NCI-H1436 (cell line): Measurements from ENCODE around the gene CCDC82.
A peak's percentile ranks its signal among the peaks of the same experiment; 100 is the strongest.

Experiments
- DNase-seq: peaks from one replicate; lab custom pipeline; 2025; lab: John Stamatoyannopoulos, UW

Gene CCDC82

DNA sequence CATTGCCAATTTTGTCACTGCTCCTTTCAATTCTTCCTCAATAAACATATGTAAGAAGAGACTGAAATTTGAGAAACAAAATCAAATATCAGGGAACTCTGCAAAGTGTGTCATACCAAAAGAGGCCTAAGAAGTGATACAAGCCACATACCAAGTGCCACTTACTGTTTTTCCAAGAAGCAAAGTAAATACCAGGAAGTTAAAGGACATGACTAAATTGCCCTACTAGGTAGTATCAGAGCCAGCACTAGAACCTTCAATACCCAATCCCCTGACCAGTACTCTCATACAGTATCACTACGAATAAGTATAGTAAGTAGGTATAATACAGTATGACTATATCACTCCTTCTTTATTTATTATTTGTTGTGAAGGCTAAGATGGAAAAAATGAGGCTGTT, 60.3 kb downstream of the CCDC82 start:
- DNase-seq = no peak

DNA sequence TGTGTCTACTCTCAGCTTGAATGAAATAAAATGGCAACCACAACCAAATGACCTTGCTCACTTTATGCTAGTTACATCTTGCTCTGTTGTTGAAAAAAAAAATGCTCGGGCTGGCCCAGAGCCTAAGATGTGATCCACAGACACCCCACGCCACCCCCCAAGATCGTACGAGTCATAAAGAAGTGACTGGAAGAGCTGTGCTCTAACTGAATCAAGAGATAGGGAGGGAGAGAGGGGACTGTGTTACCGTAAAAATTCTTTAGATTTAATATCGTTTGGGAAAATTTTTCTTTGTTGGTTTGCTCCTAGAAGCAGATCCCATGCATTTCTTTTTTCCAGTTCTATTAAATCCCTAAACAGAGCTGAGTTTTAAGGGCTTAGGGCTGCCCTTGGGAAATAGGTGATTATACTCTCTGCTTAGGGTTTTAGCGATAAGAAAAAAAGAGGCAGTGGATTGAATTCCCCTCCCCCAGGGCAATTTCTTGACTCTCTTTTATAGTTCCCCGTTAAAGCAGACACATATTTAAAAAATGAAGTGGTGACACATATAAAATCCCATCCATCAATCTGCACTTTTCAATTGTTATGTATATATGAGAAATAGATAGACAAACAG, 61.2 kb downstream of the CCDC82 start:
- DNase-seq = peak; percentile 7

DNA sequence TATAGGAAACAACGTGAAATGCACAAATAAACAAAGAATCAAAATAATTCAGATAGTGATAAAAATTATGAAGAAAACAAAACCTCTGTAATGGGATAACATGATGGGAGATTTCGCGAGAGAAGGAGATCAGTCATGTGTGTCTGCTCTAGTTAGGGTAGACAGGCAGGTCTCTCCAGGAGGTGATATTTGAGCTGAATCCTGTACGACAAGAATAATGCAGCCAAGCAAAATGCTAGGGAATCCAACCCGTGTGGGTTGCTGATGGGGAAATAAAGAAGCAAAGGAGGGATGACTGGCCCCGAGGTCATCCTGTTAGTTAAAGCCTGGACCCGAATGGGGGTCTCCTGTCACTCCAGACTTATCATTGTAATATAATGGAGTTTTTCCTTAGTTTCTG, 62.8 kb downstream of the CCDC82 start:
- DNase-seq = no peak

DNA sequence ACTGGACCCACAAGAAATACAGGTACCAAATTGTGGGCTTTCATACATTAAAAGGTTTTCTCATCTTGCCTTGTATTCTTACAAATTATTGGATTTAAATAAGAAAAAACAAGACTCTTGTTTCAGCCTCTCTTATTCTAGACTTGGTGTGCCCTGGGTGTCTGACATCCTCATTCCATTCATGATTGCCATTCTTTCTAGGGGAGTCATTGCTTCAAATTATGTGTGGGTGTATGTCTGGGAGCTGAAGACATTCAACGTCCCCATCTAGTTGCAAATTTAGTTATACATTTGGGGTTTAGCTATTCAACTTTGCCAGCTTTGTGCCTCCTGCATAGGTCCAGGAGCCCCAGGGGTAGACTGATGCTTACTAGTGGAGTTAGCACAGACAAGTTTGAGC, 64.8 kb downstream of the CCDC82 start:
- no peak for DNase-seq

DNA sequence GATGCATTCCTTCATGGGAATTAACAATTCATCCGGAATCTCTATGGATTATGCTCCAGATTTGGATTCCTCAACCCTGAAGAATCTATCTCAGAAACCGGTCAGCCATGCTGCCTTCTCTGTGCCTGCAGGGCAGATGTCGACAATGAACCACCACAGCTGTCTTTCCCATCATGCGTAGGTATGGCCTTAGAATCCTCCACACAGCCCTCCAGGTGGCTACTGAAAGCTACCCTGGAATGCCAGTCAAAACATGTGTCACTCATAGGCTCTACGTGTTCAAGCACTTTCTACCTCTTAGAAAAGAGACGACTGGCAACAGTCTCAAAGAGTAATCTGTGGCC, 66.1 kb downstream of the CCDC82 start:
- DNase-seq = no peak

DNA sequence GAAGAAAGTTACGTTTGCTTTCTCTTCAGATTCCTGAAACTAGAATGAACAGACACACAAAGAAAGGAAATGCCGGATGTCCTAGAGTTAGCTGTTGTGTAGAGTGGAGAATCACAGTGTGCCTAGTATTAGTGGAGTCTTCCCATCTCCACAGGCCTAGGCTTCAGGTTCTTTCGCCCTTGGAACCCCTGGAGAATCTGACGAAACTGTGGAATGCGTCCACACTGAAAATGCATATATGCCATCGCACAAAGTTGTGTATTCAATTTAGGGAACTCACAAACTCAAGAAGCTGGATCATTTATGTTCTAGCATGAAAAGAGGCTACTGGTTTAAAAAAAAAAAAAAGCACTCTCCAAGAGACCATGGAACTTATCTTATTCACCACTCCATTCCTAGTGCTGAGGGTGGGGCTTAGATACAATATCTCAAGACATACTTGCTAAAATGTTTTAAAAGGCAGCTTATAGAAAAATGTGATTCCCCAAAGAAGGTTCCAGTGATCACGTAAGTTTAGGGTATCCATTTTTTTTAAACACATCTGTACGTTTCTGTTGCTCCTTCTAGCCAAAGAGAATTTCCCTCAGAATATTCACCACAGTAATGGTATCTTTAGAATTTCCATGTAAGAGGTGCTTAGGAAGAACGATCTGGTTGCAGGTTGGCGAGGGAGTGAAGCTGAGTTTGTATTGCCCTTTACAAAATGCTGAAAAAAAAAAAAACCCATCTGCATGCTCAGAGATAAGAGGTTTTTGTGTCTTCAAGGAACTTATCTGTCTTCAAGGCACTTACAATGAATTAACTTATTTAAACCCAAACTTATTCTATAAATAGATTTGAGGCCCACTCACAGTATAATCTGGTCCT, 66.7 kb downstream of the CCDC82 start:
- DNase-seq = no peak

DNA sequence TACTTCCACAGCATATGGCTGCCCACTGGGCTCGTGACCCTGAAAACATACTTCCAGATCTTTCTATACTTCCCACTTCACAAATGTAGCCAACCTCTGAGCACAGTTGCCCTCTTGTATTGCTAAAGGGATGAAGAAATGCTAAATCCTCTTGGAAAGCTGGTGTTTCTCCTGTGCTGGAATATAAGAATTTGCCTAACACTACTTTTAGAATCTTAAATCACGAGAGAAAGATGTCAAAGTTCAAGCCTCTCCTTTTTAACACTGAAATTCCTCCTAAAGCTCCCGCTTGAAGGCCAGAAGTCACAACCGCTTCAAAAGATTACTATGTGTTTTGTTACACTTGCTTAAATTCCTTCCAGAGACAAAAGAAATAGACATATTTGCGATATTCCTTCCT, 68.6 kb downstream of the CCDC82 start:
- no peak for DNase-seq

DNA sequence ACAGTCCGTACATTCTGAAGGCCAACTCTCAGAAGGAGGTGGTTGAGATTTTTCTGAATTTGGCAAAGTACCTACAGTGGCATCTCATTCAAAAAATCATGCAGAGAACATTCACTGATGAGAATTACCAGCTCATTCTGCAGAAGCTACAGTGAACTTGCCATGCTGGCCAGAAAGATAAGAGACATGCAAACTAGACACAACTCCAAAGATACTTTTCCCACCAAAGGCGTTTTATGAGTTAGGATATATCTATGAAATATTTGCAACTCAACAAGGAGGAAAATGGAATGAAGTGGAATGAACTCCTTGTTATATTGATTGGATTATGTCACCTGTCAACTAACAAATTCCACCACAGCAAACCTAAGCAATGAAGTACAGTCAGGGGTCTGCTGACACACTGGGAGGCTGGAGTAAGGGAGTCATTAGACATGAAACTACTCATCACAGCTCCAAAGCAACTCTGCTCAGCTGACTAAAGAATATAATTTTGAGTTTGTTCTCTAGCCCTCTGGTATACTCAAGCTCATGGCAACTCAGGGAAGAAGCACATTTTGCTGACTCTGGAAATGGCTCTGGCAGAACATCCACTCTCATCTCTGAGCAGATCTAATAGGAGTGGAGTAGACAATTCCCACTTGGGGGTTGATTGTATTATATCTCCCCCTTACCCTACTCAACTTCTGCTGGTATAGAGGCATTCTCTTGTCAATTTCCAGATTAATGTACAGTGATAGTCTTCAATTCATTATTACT, 69.6 kb downstream of the CCDC82 start:
- DNase-seq = no peak

DNA sequence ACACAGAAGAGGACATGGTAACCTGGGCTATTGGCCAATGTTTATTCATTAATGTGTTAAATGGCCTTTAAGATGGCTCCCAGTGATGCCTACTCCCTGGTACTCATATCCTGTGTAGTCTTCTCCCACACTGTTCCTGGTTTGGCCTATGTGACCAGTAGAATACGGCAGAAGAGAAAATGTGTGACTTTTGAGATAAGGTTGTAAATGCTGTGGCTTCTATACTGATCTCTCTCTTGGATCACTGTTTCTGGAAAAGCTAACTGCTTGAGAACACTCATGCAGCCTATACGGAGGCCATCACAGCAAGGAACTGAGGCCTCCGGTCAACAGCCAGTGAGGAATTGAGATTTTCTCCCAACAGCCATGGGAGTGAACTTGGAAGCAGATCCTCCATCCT, 70.9 kb downstream of the CCDC82 start:
- DNase-seq = no peak

DNA sequence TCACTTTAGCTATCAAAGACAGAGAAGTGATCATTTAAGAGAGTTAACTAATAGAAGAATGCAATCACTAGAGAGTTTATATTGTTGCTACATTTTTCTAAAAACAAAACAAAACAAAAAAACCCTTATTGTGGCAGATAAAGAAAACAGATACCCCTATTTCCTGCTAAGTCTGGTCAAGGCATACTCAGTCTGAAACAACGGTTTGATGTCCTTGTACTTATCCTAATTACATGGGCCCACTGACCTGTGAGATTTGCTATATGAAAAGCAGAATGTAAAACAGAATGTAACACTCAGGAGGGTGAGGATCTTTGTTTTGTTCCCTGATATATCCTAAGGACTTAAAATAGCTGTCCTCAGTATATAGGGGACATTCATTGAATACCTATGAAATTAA, 71.3 kb downstream of the CCDC82 start:
- no peak for DNase-seq

DNA sequence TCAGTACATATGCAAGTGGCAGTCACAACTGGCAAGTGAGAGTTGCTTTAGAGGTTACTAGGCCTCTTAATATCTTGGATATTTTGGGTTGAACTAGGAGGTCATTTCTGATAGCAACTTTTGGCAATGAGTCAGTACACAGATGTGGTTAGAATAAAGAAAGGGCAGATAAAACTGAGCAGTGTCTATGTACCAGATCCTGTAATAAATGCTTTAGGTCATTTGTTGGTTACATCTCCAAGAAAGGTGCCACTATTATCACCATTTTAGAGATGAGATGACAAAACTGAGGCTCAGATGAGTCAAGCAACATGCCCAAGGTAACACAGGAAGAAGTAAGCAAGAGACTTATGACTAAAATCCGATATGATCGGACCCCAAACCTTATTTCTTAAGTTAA, 71.7 kb downstream of the CCDC82 start:
- DNase-seq = no peak

DNA sequence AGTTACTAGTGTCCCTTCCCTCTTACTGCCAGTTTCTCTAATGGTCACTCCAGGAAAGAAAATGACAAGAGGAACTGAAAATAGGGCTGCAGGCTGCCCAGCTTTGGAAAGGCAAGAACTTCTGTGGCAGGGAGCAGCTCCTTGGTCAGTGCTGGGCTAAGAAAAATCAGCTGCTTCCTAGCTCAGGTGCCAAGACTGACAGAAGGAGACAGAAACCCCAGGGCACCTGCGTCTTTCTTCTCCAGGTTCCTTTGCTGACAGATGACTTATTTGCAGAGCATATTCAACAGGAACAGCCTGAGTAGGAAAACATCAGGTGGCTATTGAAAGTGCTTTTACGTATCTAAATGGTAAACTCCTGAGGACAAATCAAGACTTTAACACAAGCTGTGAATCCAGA, 72.1 kb downstream of the CCDC82 start:
- no peak for DNase-seq

DNA sequence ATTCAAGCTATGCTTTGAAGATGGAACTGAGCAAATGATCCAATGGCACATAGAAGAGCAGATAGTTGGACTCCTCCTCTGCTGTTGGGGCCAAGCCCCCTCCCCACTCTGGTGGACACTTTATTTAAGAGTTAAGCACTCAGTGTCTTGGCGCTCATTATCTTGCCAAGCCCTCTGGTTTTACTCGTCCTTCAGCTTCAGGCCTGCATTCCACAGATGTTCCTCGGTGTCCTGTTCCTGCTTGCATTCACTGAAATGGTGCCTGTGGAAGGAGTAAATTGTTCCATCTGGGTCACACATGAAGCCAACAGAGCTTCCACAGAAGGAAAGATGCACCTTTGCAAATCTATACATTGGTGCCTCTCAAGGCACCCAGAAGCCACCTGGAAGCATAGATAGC, 72.8 kb downstream of the CCDC82 start:
- DNase-seq = no peak

DNA sequence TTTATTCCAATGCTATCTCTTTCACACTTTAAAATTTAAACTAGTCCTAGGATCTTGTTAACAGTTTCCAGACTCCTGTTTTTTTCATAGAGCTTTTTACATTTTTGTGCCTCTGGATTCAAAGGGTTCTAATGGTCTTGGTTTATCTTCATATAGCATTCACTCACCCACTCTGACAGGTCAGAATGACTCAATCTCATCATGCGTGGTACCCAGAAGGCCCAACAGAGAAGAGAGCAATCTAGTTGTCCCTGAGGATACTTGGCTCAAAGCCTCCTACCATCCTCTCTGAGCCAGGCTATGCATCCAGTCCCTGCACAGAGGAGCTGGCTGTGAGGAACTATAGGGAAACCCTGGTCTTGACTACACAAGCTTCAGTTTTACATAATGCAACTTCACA, 74.2 kb downstream of the CCDC82 start:
- no peak for DNase-seq

DNA sequence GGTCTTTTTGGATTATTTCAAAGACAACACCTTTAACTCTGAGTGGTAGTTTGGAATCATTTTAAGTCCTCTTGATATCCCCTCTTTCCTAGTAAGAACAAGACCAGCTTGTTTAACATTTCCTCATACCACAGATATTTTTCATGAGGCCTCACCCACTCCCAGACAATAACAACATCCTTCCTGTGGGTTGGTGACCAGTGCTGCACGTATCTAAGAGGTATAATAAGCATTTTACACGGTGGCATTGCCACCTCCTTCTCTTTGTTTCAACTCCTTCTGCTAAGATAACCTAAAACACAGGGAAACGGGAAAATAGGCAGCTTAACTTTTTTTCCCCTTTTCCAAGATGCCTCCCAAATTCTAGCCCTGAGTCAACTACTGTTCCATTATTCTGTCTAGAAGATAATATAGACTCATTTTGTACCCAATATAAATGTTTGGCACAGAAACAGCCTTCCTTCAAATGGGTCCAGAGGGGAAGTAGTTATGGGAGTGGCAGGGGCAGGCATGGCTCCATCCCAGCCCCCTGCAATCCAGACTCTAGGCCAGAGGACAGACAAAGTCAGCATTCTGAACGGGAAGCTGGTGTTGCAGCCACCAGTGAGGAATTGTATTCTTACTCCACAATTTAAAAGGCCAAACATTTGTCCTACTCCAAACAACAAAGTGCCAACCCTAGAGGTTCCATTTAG, 75.2 kb downstream of the CCDC82 start:
- no peak for DNase-seq

DNA sequence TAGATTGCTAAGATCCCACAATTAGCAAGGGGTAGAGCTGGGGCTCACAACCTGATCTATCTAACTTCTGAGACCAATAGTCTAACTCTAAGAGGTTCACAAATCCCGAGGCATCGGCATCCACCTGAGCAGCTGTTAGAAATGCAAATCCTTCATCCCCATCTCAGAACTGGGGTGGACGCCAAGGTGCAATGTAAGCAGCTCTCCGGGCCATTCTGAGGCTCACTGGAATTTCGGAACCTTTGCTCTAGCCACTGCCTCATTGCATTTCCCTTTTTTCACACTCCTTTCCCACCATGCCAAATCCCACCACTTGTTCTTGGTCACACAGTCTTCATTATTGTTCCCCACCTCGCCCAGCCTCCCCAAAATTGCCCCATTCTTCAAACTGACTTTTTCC, 76.5 kb downstream of the CCDC82 start:
- DNase-seq = no peak

DNA sequence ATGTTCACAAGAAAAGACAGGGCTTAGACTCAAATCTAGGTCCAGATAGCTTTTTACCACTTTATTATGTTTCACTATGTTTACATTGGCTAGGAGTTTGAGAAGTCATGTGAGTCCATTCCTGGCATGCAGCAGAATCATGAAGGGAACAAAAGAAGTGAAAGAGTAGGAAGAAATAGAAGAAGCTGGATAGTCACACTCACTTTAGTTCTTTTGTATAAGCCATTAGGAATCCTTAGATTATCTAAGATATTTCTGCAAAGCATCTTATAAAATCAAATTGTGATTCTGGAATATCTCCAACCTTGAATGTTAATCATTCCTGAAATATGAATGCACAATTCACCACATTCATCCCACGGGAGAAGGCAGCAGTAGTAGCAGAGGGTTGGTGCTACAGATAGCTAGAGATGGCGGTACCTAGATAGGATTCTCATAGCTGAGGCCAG, 78.6 kb downstream of the CCDC82 start:
- no peak for DNase-seq

DNA sequence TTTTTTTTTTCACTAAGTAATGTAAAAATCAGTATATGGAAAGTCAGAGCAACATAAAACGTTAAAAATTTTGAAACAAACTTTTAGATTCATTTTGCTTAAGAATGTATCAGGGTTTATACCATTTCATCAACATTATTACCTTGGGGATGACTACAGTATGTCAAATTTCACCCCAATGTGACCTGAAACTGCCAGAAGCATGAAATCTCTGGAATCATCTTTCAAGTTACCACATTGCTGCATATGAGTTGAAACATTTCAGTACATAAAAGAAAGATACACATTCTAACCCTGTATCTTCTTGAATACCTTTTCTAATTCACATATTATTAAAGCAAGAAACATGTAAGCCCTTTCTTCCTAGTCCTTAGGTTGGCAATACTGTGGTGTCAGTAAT, 79.5 kb downstream of the CCDC82 start:
- DNase-seq = no peak

DNA sequence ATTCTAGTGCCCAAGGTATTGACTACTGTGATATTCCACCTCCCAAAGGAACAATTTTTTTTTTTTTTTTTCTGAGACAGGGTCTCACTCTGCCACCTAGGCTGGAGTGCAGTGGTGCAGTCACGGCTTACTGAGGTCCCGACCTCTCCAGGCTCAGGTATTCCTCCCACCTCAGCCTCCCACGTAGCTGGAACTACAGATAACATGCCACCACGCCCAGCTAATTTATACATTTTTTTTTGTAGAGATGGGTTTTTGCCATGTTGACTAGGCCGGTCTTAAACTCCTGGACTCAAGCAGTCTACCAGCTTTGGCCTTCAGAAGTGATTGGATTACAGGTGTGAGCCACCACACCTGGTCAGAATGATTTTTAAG, 80.1 kb downstream of the CCDC82 start:
- DNase-seq = no peak

DNA sequence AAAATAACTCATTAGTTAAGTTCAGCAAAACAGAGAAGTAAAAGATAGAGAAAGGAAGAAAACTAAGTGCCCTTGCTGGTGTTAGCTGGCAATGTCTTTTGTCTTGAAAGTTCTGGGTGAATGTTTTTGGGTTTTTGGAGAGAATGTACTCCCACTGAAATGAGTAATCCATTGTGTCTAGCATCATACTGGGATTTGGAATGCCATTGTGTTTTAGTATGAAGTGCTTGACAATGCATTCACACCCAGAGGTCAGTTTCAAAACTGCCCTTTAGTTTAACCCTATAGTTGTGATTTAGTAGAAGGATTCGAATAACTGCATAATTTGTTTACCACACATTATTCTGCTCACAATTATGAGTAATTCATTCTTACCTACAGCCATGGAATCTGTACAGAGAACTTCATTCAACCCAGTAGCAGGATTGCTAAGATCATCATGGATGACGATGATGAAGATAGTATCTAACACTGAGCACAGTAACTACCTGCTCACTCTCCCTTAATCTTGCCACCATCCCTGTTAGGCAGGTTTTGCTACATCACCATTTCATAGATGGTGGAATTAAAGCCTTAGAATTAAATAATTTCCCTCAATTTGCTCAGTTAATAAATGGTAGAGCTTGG, 80.6 kb downstream of the CCDC82 start:
- no peak for DNase-seq

DNA sequence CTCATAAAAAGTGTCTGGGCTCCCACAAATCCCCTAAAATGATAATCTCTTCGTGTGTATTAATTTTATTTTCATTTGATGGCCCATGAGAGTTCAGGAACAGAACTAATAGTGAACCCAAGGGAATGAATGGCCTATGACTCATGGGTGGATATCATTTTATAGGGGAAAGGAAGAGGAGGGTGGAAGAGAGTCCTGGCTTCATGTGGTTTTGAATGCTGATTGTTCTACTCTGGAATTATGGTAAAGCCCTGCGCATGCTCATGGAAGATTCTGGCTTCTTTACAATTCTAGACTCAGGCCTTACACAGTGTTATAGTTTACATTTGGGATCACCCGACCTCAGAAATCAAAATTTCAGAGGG, 82.0 kb downstream of the CCDC82 start:
- DNase-seq = no peak
